SKM-1 (cell line): ENCODE data around the gene LMF2.

ENCODE experiments used
- DNase-seq: peaks from one replicate; lab custom pipeline; 2025; ENCODE audit not compliant: unreplicated experiment; lab: John Stamatoyannopoulos, UW

Gene LMF2

GRCh38 chr22:50507421-50507990 is at the start of gene LMF2:
TSS of gene LMF2 (minus strand) at chr22:50507702. CDS start at chr22:50507675, 27 bp downstream.
- DNase-seq: peak; percentile 94

- no peak for DNase-seq
Observed at GRCh38 chr22:50556703-50557102, 49.2 kb upstream of the LMF2 start.

GRCh38 chr22:50553310-50553709 is 45.8 kb upstream of the LMF2 start:
- no peak for DNase-seq

GRCh38 chr22:50551160-50551752 is 43.8 kb upstream of the LMF2 start:
- no peak for DNase-seq

- DNase-seq: no peak
Observed at GRCh38 chr22:50550395-50550794, 42.9 kb upstream of the LMF2 start.

- DNase-seq: no peak
Observed at GRCh38 chr22:50548921-50549790, 41.7 kb upstream of the LMF2 start.

GRCh38 chr22:50548040-50548920 is 40.8 kb upstream of the LMF2 start:
- no peak for DNase-seq

GRCh38 chr22:50547263-50547985 is 39.9 kb upstream of the LMF2 start:
- DNase-seq: no peak

GRCh38 chr22:50546326-50547262 is 39.1 kb upstream of the LMF2 start:
- no peak for DNase-seq

GRCh38 chr22:50545522-50546325 is 38.2 kb upstream of the LMF2 start, which contains the start of gene KLHDC7B:
TSS of gene KLHDC7B (plus strand) at chr22:50545899. CDS start at chr22:50546244, 345 bp downstream.
- no peak for DNase-seq

GRCh38 chr22:50544746-50545253 is 37.3 kb upstream of the LMF2 start:
- no peak for DNase-seq

GRCh38 chr22:50544078-50544745 is 36.7 kb upstream of the LMF2 start:
- DNase-seq: no peak

- DNase-seq: peak; percentile 28
Observed at GRCh38 chr22:50542416-50542927, 35.0 kb upstream of the LMF2 start.

- DNase-seq: peak; percentile 68
Observed at GRCh38 chr22:50541667-50542026, 34.1 kb upstream of the LMF2 start.

- no peak for DNase-seq
Observed at GRCh38 chr22:50540381-50540780, 32.9 kb upstream of the LMF2 start.

- DNase-seq: no peak
Observed at GRCh38 chr22:50537765-50538164, 30.3 kb upstream of the LMF2 start.

- no peak for DNase-seq
Observed at GRCh38 chr22:50536226-50536625, 28.7 kb upstream of the LMF2 start.

- DNase-seq: no peak
Observed at GRCh38 chr22:50535113-50535512, 27.6 kb upstream of the LMF2 start.
